GM19238 (cell line): Measurements from ENCODE around the gene RPS27.
"Not testable (repeated sequence)": the region's sequence is repeated elsewhere in the genome, so short reads cannot be mapped to it uniquely, and the experiment has no call there.

Source experiments
- DNase-seq: peaks from one replicate; pipeline ENCODE4 v3.0.0; 2011; ENCODE audit warnings: low spot score; ENCODE audit not compliant: insufficient read length

Gene RPS27

DNA sequence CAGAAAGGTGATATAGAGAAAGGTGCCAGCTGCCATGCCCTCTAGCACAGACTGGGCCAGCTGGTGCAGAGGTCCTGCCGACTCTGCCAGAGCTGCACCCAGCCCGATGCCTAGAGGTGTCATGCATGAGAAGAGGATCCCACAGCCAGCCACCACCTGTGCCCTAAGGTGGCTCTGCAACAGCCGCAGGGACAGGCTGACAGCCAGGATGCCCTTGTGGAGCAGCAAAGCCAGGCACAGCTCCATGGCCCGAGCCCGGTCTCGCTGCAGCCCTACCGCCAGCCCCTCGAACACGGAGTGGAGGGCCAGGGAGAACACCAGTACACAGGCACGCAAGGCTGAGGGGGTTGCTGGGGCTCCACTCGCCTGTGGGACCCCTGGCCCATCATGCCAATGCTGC, 30.4 kb upstream of the RPS27 start:
- no peak for DNase-seq

DNA sequence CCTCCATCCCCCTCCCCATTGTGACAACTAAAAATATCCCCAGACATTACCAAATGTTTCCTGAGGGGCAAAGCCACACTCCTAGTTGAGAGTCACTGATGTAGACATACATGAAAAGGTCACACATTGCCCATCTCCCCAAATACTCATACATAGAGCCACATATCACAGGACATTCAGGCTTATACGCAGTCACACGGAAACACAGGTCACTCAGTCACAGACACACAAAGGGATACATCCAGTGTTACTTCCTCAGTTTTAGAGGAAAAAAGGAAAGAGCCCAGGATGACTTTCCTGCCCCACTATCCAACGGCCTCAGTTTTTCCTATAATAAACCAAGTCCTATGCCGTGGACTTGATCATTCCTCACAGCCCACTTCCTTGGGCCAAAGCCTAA, 29.1 kb upstream of the RPS27 start:
- DNase-seq: no peak

DNA sequence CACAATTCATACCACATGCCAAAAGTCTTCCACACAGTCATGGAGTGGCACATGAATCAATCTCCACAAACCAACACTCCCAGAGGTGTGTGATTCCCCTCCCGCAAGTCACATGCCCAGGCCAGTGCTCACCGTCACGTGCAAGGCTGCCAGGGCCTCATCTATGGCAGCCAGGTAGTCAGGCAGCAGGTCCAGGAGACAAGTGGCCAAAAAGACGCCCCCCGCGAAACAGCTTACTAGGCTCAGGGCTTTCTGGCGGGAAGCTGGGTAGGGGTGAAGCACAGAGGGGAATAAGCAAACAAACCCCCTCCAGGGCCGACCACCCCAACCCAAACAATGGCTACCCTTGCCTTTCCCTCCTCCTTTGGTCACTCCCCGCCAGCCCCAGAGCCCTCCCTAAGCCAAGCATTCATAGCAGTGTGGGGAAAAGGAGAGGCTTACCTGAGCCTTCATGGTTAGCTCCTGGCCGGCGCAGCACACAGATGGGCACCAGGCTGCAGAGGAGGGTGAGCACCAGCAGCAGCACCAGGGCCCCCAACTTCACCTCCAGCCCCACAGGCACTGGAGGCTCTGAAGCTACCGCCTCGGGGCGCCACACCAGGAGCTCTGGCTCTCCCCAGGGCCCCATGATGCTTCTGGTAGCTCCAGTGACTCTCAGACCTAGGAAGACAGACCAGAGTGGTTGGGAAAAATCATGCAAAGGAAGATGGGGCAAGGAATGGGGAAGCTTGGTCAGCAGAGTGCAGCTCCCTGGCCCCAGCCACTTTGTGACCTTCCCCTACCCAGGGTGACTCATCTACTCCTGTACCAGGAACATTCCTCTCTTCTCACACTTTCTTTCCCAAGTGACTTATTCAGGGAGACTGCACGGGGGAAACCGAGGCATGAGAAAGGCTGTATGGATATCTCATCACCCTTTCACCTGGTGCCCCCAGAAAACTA, 28.2 kb upstream of the RPS27 start:
- DNase-seq: no peak

DNA sequence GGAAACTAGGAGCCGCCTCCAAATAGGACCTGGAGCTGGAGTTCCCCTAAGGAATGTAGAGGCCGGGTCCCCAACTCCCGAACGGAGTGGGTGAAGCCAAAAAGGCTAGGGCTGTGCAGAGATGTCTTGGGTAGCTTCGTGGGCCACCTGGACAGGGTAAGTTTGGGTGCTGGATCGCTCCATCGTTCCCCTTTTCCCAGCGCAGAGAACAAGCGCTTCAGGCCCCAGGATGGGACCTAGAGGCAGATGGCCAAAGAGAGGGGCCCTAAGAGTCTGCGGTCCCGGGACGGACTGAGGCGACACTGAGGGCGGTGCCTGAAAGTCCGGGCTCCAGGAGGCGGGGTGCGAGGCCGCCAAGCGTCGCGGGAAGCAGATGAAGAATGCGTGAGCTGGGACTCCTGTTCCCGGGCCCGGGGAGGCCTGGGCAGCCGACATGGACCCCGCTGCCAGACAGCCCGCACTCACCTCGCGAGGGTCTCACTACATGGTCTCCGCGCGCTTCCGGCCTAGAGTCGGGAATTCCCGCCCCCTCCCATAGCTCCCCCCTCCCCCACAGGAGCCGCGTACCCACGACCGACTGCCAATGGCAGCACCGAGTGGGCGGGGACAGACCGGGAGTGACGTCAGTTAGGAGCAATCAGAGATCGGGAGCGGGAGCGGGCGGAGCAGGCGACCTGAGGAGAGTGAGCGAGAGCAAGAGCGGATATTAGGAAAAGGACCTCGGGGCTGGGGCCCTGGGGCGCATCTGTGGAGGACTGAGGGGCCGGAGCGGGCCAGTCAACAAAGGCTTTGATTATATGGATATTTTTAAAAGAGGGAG, 27.3 kb upstream of the RPS27 start, which contains the start of gene SLC39A1:
Gene SLC39A1, minus strand, starts transcription at position 508 of the 820 bp plus-strand sequence. CDS start 822 bp downstream, outside the sequence.
- peak; percentile 83 for DNase-seq

DNA sequence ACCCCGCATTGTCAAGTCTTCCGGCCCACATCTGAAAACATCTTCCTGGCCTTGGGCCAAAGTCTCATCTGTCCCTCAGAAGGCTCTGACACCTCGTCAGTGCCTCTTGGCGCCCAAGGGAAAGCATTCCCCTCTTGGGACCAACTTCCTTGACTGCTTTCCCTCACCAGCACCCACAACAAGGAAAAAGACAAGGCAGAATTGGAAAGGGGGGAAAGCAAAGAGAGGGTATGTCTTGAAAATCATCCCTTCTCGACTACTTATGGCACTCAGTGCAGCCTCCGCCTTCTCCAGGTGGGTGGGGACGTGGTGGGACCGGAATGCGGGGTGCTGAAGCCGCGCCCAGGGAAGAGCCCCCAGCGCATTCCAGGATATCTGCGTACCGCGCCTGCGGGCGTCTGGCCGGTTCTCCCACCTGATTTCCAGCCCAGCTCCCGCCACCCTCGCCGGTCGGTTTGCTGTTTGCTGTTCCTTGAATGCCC, 26.7 kb upstream of the RPS27 start:
- DNase-seq: no peak

DNA sequence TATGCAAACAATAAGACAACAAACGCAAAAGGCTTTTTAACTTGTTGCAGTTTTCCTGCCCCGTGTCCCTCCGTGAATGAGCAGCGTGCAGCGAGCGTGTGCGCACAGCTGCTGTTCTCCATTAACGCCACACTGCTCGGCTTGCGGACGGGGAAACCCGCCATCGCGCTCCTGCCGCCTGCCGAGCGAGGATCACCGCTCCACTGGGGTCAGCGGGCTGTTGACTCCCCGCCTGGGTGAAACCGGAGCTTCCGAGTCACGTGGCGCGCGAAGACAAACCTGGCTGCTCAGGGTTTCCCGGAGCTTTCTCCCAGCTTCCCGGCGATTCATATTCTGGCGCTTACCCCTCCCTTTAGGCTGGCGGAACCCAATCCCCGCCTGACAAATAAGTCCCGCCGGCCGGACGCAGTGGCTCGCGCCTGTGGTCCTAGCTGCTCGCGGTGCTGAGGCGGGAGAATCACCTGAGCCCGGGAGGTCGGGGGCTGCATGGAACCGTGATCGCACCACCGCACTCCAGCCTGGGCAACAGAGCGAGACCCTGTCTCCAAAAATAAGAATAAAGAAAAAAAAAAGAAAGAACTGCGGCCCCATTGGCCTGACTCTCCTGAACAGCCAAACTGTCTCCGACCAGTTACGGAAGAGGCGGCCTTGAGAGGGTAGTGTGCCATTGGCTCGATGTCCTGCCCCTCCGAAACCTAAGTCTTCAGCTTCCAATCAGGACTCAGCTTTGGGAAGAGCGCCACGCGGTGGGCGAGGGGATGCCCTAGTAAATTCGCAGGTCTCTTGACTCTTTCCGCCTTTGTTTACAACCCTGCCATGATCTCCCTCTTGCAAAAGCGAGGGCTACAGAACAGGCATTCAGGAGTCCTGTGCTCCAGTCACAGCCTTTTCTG, 23.2 kb upstream of the RPS27 start, which contains the start of gene CREB3L4:
Gene CREB3L4, plus strand, starts transcription at position 796 of the 893 bp plus-strand sequence. CDS start 624 bp downstream, outside the sequence.
- DNase-seq: peak; percentile 81

DNA sequence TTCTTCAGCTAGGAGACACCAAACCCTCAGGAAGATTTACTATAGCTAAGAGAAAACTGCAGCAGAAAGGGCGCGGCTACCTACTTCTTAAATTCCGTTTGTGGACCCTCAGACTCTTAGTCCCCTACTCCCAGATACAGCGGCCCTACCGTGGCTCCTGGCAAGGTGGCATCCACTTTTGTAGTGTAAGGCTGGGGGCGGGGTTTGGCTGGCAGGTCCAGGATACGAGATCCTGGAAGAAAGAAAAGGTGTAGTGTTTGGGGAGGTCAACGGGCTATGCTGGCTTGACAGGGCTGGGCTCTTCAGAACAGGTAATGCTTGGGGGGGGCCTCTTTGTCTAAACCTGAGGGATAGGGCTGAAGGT, 22.6 kb upstream of the RPS27 start:
- DNase-seq: no peak

DNA sequence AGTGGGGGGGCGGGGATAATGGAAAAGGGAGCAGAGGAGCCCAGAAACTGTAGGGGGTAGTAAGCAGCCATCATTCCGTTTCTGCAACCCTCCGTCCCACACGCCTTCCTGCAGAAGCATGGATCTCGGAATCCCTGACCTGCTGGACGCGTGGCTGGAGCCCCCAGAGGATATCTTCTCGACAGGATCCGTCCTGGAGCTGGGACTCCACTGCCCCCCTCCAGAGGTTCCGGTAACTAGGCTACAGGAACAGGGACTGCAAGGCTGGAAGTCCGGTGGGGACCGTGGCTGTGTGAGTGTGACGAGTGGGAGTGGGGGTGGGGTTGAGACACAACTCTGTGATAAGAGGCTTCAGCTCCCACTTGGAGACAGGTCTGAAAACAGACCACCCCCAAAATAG, 22.2 kb upstream of the RPS27 start:
- no peak for DNase-seq

DNA sequence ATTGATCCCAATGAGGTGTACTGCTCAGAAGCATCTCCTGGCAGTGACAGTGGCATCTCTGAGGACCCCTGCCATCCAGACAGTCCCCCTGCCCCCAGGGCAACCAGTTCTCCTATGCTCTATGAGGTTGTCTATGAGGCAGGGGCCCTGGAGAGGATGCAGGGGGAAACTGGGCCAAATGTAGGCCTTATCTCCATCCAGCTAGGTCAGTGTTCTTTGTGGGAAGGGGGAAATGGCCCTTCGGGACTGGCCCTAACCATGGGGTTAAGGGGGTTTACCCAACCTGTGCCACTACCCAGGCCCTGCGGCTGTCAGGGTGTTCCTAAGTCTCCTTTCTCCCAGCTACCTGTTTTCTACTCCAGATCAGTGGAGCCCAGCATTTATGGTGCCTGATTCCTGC, 21.6 kb upstream of the RPS27 start:
- no peak for DNase-seq

DNA sequence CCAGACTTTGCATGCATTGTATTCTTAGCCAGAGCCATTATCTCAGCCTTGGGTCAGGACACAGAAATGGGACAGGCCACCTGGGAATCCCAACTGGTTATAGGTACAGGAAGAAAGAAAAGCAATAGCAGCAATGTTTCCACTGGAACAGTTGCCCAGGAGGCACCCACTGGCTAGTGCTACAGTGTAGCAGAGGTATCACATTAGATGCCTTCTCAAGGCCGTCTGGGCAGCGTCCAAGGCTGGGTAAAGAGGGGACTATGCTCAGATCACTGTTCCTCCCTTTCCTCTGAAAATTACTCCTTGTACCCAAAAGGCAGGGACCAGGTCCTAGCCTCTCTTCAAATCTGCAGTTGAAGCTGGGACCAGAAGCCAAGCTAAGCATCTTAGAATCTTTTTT, 20.2 kb upstream of the RPS27 start:
- no peak for DNase-seq

DNA sequence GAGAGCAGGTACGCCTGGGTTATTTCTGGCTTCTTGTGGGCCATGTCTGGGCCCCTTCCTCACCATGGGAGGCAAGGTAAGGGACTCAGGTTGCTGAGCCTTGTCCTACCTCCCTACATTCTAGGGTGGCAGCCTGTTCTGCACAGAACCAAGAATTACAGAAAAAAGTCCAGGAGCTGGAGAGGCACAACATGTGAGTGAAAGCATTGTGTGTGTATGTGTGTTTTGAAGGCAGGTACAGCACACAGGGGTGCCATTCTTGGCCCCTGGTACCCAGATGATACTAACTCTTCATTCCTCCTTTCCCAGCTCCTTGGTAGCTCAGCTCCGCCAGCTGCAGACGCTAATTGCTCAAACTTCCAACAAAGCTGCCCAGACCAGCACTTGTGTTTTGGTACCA, 17.5 kb upstream of the RPS27 start:
- no peak for DNase-seq

DNA sequence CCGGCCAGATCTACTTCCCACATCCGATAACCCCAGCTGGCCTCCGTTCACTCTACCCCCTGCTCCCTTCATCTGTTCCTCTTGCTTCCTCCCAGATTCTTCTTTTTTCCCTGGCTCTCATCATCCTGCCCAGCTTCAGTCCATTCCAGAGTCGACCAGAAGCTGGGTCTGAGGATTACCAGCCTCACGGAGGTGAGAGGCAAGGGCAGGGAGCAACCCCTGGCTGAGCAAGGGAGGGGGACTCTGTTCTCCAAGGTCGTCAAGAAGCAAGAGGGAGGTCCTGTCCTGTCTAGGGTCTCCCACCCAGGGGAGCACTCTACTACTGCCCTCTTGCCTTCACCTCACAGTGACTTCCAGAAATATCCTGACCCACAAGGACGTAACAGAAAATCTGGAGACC, 17.0 kb upstream of the RPS27 start:
- no peak for DNase-seq

DNA sequence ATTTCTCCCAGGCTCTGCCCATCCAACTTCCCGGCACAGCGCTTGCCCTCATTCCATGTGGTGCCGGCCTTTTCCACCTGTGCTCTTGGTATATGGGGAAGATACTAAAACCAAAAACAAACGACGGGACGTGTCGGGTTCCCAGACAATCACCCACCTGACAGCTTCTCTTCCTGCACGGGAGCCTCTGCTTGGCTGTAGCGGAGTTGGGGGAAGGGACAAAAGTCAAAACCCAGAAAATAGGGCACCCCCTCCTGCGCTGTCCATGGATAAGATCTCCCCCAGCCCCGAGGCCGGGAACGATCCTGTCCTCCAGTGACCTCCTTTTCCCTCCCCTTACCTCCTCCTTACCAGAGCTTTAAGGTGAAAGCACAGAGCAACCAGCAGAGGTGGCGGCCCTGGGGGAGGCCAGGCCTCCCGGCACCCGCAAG, 13.7 kb upstream of the RPS27 start:
- no peak for DNase-seq

DNA sequence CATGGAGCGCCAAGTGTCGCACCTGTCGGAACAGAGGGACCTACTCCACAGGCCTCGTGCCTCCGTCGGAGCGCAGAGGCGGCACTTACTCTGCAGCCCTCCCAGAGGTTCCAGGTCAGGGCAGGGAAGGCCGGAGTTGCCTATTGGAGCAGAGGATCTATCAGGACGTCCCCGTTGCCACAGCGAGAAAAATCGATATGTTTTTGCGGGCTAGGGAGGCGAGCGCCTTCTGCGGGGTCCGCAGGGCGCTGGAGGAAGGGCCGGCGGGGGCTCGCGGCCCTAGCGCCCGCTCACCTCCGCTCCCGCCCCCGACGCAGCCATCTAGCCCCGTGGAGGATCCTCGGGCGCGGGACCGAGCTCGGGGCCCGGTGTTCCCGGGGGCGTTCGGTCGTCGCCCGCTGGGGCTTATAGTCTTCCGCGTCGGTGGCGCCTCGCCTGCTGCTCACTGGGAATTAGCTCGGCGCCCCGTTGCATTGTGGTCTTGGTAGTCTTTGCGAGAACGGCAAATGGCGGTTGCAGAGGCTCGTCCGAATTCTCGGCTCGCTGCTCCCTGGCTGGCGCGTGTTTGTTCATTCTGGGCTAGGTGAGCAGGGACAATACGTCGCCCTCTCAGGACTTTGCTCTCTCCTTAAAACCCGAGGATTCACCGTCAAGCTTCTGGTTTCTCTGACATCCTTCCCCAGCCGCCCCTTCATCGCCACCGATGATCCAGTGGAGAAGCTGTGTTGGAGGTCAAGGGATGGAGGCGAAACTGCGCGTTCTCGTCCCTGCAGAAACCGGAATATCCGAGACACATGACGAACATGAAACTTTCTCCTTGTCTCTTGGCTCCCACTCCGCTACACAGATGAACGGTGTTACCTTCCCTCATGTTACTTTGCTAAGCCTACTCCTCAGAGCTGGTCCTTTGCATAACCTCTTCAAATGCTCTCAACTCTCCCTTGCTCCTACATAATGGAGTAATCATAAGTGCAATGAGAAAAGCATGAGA, 13.0 kb upstream of the RPS27 start, which contains the start of gene JTB:
Gene JTB, minus strand, starts transcription at position 425 of the 991 bp plus-strand sequence. Its CDS starts 422 bp downstream, at position 3.
- peak; percentile 81 for DNase-seq

DNA sequence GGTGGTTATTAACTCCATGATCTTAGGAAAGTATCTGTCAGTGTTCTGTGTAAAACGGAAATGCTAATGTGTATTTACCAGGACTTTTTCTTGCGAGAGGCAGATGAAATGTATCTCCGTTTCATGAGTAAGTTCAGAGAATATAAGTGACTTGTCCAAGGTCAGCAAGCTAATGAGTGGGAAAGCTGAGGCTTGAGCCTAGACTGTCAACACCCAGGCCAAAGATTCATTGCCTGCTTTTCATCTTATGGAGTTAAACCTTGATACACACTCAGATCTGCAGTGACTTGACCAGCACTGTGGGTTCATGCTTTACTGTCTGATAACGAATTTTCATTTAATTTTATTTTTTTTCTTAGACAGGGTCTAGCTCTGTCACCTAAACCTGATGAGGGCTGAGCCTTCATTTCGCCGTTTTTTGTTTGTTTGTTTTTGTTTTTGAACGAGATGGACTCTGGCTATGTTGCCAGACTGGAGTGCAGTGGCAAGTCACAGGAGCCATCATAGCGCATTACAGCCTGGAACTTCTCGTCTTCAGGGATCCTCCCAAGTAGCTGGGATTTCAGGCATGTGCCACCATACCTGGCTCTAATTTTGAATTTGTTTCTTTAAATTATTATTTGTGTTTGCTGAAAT, 12.2 kb upstream of the RPS27 start:
- no peak for DNase-seq

DNA sequence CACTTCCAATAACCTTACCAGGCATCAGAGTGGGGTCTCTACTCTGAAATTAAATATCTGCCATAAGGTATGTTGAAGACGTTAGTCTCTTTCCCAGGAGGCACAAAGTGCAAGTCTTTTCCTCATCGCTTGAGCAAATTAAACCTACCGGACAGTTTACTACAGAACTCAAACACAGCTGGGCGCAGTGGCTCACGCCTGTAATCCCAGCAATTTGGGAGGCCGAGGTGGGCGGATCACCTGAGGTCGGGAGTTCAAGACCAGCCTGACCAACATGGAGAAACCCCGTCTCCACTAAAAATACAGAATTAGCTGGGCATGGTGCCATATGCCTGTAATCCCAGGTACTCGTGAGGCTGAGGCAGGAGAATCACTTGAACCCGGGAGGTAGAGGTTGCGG, 11.5 kb upstream of the RPS27 start:
- DNase-seq: not testable (repeated sequence)

DNA sequence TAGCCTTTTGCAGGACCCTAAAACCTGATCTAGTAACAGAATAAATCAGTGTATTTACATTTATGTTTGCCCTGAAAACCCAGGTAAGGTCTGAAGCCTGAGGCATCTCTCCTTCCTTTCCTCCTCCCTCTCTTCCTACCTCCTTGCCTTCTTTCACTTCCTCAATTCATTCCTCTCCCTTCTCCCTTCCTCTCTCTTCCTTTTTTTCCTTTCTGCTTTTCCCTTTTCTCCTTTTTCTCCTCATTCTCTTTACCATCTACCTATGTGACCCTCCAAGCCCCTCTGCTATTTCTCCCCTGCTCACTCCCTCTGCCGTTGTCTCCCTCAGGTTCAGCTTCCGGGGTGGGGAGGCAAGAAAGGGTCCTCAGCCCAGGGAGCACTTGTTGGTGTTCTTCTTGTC, 8.8 kb upstream of the RPS27 start:
- not testable (repeated sequence) for DNase-seq

DNA sequence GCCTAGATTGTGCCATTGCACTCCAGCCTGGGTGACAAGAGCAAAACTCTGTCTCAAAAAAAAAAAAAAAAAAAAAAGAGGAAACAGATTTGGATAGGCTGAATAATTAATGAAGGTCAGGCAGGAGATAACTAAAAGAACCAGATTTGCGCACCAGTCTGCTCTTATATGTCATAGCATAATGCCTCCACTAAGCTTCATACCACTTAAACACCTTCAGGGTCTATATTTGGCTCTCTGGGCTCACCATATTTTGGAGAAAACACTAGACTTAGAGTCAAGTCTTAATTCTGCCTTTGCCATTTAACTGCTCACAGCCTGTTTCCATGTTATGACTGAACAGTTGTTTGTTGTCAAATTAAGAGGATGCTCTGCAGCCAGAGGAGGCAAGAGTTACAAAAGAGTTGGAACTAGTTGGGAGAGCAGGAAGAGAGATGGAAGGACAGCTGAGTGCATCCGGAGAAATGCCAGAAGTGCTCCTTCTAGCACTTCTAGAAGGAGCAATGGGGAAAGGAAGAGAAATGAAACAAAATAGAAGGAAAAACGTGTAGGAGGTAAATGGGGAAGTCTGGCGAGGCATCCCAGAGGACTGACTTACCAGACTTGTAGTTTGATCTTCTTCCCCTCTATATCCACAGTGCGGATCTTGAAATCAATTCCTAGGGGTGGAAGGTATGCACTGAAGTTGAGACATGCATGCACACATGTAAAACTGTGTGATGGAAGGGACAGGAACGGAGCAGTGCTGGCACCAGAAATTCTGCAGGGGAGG, 6.3 kb upstream of the RPS27 start:
- DNase-seq: no peak
